ENCODE measurements around the gene ARL10.

ARL10 gene

GRCh38 chr5:176361437-176362232 is 3.7 kb upstream of the ARL10 start, which contains the start of gene KIAA1191:
KIAA1191 (minus strand) TSS chr5:176361764; CDS start chr5:176359508, 2,256 bp downstream.
- DNase-seq (ENCODE audit: low spot score), result peak; percentile 90

- no peak for DNase-seq (ENCODE audit: low spot score)
Observed at GRCh38 chr5:176362233-176362490, 3.1 kb upstream of the ARL10 start.

- no peak for DNase-seq (ENCODE audit: low spot score)
Observed at GRCh38 chr5:176364765-176365350, 429 bp upstream of the ARL10 start.

- no peak for DNase-seq (ENCODE audit: low spot score)
Observed at GRCh38 chr5:176366232-176366894, 1.1 kb downstream of the ARL10 start.

GRCh38 chr5:176368726-176369125 is 3.4 kb downstream of the ARL10 start:
- no peak for DNase-seq (ENCODE audit: low spot score)

- DNase-seq (ENCODE audit: low spot score), result no peak
Observed at GRCh38 chr5:176369934-176370711, 4.8 kb downstream of the ARL10 start.

GRCh38 chr5:176371621-176372539 is 6.6 kb downstream of the ARL10 start:
- DNase-seq (ENCODE audit: low spot score), result peak; percentile 46

GRCh38 chr5:176373100-176373818 is 8.0 kb downstream of the ARL10 start:
- DNase-seq (ENCODE audit: low spot score), result no peak

- DNase-seq (ENCODE audit: low spot score), result no peak
Observed at GRCh38 chr5:176379881-176380280, 14.6 kb downstream of the ARL10 start.

GRCh38 chr5:176381423-176381822 is 16.1 kb downstream of the ARL10 start:
- no peak for DNase-seq (ENCODE audit: low spot score)

- DNase-seq (ENCODE audit: low spot score), result no peak
Observed at GRCh38 chr5:176381979-176382378, 16.7 kb downstream of the ARL10 start.

- no peak for DNase-seq (ENCODE audit: low spot score)
Observed at GRCh38 chr5:176382721-176383120, 17.4 kb downstream of the ARL10 start.

- no peak for DNase-seq (ENCODE audit: low spot score)
Observed at GRCh38 chr5:176383248-176383905, 18.1 kb downstream of the ARL10 start.

- no peak for DNase-seq (ENCODE audit: low spot score)
Observed at GRCh38 chr5:176383961-176384360, 18.7 kb downstream of the ARL10 start.

GRCh38 chr5:176384366-176384930 is 19.2 kb downstream of the ARL10 start:
- DNase-seq (ENCODE audit: low spot score), result no peak

- no peak for DNase-seq (ENCODE audit: low spot score)
Observed at GRCh38 chr5:176384991-176385390, 19.7 kb downstream of the ARL10 start.

GRCh38 chr5:176386491-176386890 is 21.2 kb downstream of the ARL10 start:
- DNase-seq (ENCODE audit: low spot score), result no peak

GRCh38 chr5:176387384-176387925 is 22.2 kb downstream of the ARL10 start:
- DNase-seq (ENCODE audit: low spot score), result no peak

- DNase-seq (ENCODE audit: low spot score), result no peak
Observed at GRCh38 chr5:176388003-176388443, 22.7 kb downstream of the ARL10 start.

All from HuH-7.5 (cell line).